HL-60/S4 (cell line): ENCODE data around the gene HS3ST2.
"Not testable (repeated sequence)": the region's sequence is repeated elsewhere in the genome, so short reads cannot be mapped to it uniquely, and the experiment has no call there.

ENCODE experiments used
- in situ Hi-C: fragments of 300-500 bp; cut with MboI; formaldehyde crosslinking; loops from 2 replicates; pipeline ENCODE4 v1.14.3; 2022; ENCODE audit warnings: low sequenced_read_pairs

Gene HS3ST2

GRCh38 chr16:22874394-22874793, 60.4 kb downstream of the HS3ST2 start:
- in situ Hi-C loops, result no loop called here

GRCh38 chr16:22878955-22879354, 65.0 kb downstream of the HS3ST2 start:
- in situ Hi-C loops, result no loop called here

- in situ Hi-C loops, result no loop called here
These were observed 65.5 kb downstream of the HS3ST2 start for GRCh38 chr16:22879466-22879865.

DNA sequence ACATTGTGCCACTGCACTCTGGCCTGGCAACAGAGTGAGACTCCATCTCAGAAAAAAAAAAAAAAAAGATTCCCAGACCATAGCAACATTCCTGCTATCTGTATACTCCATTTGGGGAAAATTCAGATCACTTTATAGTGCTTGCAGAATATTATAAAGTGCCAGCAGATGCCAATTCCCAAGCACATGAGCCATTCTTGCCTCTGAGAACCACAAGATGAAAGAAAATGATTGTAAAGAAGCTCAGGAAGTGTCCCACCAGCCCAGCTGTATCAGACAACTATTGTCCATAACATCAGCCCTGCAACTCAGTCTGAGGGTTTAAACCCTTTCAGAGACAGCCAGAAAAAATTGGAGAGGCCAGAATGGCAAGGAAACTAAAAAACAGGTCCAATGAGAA, 69.0 kb downstream of the HS3ST2 start:
- in situ Hi-C loops, result no loop called here

DNA sequence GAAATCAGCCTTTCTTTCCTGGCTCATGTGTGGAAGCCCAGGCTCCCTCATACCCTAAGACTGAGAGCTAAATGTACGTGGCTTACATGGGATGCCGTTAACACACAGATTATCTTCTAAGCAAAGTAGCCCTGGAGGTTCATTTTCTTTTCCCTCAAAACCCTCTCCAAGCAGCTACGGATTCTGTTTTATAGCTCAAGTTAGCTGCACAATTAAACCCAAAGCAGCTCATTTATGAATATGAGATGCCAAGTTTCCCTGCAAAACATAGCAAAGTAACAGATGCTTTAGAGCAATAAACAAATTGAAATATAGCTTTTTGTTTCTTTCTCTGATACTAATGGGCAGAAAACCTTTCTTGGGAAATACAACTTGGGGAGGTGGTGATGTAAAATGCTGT, 72.0 kb downstream of the HS3ST2 start:
- in situ Hi-C loops, result no loop called here

- in situ Hi-C loops, result no loop called here
These were observed 73.0 kb downstream of the HS3ST2 start for GRCh38 chr16:22886927-22887326.

DNA sequence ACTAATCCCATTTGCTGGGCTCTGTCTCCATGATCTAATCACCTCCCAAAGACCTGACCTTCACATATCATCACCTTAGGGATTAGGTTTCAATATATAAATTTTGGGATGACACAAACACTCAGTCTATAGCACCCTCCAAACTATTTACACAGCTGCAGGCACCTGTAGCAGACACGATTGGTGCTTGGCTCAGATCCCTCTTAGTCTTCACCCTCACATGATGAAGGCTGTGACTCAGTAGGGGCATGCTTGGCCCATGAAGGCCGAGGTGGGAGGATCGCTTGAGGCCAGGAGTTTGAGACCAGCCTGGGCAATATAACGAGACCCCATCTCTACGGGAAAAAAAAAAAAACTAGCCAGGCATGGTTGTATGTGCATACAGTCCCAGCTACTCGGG, 73.5 kb downstream of the HS3ST2 start:
- in situ Hi-C loops, result no loop called here

- in situ Hi-C loops, result no loop called here
These were observed 74.8 kb downstream of the HS3ST2 start for GRCh38 chr16:22888791-22889190.

DNA sequence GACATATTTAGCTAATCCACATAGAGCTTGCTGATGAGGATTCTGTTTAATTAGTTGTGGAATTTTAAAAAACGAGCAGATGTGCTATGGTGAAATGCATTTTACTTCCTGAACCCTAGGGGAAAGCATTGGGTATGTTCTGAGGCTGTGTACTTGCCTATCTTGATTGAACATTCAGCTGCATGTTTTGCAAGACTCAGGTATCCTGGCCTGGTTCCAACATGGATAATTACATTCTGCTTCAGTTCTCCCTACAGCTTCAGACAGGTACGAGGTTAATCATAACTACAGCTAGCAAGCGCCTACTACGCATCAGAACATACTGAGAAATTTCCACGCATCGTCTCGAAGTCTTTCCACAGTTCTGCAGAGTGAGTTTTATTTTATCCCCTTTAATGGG, 77.0 kb downstream of the HS3ST2 start:
- in situ Hi-C loops, result no loop called here

DNA sequence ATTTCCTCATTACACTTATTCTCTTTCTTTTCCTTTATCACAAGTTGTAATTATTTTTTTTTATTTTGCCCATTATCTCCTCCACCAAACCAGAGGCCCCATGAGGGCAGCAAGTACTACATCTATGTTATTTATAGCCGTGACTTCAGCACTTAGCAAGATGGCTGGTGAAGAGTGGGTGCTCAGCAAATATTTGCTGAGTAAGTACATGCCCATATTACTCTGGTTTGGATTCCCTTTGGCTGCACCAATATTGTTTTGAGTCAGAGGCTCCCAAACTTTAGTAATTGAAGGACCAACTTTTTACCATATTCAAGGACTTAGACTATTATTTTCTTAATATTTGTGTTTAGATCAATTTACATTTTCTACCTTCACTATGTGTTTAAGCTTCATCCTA, 83.2 kb downstream of the HS3ST2 start:
- in situ Hi-C loops, result no loop called here

DNA sequence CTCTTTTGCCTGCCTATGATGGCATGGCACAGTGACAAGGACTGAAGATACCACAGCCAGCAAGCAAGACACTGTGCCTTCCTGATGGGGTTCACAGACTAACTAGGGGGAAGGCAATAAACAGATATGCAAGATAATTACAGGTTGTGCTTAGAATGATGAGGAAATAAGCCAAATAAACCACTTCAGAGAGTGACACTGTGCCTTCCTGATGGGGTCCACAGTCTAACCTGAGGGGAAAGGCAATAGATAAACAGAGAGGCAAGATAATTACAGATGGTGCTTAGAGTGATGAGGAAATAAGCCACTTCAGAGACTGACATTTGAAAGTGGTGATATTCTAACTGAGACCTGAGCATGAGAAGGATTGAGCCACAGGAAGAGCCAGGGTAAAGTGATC, 84.2 kb downstream of the HS3ST2 start:
- in situ Hi-C loops, result no loop called here

GRCh38 chr16:22898874-22899348, 84.9 kb downstream of the HS3ST2 start:
- in situ Hi-C loops, result no loop called here

DNA sequence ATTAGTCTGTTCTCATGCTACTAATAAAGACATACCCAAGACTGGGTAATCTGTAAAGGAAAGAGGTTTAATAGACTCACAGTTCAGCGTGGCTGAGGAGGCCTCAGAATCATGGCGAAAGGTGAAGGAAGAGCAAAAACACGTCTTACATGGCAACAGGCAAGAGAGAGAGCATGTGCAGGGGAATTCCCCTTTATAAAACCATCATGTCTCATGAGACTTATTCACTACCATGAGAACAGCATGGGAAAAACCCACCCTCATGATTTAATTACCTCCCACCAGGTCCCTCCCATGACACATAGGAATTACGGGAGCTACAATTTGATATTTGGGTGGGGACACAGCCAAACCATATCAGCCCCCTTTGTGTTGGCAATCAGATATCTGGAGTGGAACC, 85.6 kb downstream of the HS3ST2 start:
- in situ Hi-C loops, result not testable (repeated sequence)

DNA sequence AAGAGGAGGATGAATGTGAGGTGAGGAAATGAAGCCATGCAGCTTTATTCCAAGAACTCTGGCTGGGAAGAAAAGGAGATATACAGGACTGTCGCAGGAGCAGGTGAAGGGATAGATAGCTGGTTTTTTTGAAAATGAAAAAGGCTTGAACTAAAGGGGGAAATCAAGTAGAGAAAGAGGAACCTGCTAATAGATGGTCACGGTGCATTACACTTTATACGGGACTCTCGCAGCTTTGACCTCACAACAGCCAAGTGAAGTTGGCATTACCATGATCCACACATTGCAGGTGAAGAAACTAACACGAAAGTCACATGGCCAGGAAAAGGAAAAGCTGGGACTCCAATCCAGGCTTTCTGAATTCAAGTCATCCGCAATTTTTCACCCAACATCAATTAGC, 86.9 kb downstream of the HS3ST2 start:
- in situ Hi-C loops, result no loop called here

DNA sequence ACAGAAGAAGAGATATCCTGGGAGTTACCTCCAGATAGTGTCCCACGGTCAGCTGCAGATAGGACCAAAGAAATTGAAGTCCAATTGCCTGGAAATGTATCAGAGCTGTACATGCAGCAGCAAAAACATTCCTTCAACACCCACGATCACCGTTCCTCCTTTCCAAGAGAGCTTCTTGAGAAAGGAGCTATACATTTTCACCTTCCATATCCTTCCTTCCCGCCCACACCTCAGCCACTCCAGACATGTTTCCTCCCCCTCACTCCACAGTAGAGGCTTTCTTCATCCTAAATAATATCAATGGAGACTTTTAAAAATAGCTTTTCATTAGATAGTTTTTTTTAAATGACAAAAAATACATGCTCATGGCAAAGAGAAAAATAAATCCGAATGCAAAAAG, 87.6 kb downstream of the HS3ST2 start:
- in situ Hi-C loops, result no loop called here

- in situ Hi-C loops, result no loop called here
These were observed 89.8 kb downstream of the HS3ST2 start for GRCh38 chr16:22903716-22904115.

DNA sequence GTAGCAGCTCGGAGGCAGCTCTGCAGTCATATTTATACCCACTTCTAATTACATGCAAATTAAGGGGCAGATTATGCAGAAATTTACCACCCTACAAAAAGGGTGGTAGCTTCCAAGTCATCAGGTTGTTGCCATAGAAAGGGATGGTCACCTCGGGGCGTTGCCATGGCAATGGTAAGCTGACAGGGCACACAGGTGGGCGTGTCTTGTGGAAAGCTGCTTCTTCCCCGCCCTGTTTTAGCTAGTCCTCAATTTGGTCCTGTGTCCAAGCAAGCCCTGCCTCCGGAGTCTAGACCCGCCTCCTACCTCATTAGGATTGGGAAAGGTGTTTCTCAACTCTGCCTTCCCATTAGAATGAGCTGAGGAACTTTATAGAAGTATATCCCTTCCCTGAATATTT, 98.7 kb downstream of the HS3ST2 start:
- in situ Hi-C loops, result no loop called here

- in situ Hi-C loops, result no loop called here
These were observed 101.0 kb downstream of the HS3ST2 start for GRCh38 chr16:22915003-22915402.

DNA sequence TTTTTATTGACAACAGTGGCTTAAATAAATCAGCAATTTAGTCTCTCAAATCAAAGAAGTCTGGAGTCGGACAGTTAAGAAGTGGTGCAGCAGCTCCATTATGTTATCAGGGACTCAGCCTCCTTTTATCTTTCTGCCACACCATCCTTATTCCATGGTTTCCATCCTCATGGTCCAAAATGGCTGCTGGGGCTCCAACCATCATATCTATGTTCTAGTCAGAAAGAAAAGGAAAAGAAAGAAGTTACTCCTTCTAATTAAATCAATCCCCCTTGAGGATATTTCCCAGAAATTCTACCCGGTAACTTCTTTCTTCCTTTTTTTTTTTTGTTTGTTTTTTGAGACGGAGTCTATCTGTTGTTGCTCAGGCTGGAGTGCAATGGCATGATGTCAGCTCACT, 109.5 kb downstream of the HS3ST2 start:
- in situ Hi-C loops, result no loop called here

DNA sequence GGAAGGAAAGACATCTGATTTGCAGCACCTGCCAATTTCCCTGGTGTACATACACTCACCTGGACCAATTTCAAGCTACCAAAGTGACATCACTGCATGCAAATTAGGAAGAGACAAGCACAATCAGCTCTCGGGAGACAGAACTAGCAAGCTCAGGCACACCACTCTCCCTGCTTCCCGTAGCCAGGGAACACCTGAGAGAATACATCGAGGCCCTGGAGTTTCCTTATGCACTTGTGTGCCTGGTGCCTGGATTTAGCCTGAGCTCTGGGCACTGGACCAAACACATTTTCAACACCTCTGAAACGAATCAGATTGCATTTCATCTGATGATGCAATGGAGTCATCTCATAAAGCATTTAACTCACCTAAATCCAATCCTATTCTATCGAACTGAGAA, 110.5 kb downstream of the HS3ST2 start:
- in situ Hi-C loops, result no loop called here

DNA sequence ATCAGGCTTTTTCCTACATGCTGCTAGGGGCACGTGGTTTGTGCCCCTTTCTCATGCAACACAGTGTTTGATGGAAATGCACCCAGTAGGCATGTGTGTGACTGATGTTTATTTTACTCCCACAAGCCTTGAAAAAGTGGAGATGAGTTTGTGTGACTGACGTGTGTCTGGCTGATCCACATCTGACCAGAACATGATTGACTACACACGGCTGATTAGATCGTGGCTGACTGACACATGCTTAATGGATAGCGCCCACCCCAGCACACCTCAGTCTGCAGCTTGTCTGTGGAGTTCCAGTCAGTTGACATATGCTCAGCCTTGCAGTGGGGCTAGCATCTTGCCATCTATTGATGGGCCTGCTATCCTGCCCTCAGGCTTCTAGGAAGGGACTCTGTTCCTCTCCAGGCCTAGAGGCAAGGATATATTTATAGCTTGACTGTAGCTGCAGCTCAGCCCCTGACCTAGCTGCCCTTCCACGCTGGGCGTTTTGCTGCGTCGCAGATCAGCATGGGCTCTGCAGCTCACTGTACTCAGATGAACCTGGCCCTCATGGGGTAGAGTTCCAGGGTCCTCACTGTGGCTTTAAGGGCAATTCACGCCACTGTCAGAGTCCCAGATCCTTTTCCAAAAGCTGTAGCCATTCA, 112.3 kb downstream of the HS3ST2 start:
- in situ Hi-C loops, result loop anchor here (25.0 kb wide), 1 partner anchor 1239 kb away; no protein-coding TSS in a partner anchor

- in situ Hi-C loops, result loop anchor here (25.0 kb wide), 1 partner anchor 1240 kb away; no protein-coding TSS in a partner anchor
These were observed 113.3 kb downstream of the HS3ST2 start for GRCh38 chr16:22927306-22927705.

- in situ Hi-C loops, result loop anchor here (25.0 kb wide), 1 partner anchor 1242 kb away; no protein-coding TSS in a partner anchor
These were observed 115.0 kb downstream of the HS3ST2 start for GRCh38 chr16:22928882-22929435.
